CD4-positive, alpha-beta T cell treated with Interleukin-2 at 100 ng/mL for 4 hours (primary cell): ENCODE data around the gene STXBP4.

Experiments
- DNase-seq: peaks from one replicate; pipeline ENCODE4 v3.0.0-alpha.2; 2020; ENCODE audit warnings: low spot score

The STXBP4 gene

GRCh38 chr17:54968262-54968987 lies at the start of gene STXBP4, which contains the start of gene COX11:
Gene STXBP4 (plus strand): TSS chr17:54968765. CDS start chr17:54986220, 17,455 bp downstream.
Gene COX11 (minus strand): TSS chr17:54968654. CDS start chr17:54968646, 8 bp downstream.
- peak; percentile 96 for DNase-seq

DNA sequence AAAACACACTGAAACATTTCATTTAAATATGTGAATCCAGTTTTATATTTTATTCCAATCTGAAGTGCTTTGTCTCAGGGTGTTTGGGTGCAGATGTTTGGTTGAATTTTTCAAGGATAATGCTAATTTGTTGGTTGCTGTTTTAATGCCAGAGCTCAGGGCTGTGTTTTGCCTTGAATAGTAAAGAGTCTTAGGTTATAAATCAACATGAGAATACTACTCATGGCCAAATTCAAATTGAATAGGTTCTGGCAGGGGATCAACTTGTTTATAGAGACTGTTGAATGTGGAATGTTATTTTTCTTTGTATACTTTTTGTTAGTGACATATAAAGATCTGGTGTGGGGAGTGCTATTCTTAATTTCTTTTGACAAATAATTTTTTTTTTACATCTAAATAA lies 49.1 kb upstream of the STXBP4 start:
- DNase-seq, result no peak

GRCh38 chr17:54920819-54921218 lies 47.7 kb upstream of the STXBP4 start:
- DNase-seq, result no peak

- no peak for DNase-seq
Observed at GRCh38 chr17:54924405-54924804, 44.2 kb upstream of the STXBP4 start.

DNA sequence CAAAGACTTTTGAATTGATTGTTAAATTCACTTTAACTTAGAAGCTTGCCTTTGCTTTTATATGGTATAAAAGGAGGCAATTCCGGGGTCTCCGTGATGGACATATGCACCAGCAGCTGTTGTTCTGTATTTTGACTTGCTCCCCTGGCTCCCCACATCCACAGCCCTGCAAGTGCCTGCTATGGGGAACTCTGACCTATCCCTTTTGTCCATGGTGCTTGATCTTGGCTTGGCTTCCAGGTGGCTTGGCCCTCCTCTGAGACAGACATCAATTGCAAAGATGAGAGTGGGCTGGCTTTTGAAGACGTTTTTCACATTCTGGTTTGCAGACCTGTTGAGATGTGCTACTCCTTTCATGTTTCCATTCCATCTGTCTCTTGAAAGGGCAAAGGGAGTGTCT lies 41.0 kb upstream of the STXBP4 start:
- DNase-seq, result no peak

- no peak for DNase-seq
Observed at GRCh38 chr17:54932711-54933110, 35.9 kb upstream of the STXBP4 start.

- DNase-seq, result no peak
Observed at GRCh38 chr17:54933921-54934320, 34.6 kb upstream of the STXBP4 start.

- DNase-seq, result no peak
Observed at GRCh38 chr17:54935471-54935870, 33.1 kb upstream of the STXBP4 start.

DNA sequence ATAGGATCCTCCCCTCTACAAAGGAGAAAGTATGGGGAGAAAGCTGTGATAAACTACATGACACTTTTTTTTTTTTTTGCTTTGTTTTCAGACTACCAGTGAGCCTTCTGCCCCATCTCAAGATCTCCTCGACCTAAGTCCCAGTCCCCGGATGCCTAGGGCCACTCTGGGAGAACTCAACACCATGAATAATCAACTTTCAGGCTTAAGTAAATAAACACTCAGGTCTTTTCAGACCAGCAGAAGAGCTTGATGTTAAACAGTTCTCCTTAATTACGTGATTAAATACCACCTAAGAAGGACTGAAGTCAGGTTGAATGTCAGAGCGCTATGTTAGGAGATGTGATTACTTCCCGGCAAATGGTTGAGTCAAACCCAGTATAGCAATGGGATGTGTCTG lies 31.5 kb upstream of the STXBP4 start:
- no peak for DNase-seq

DNA sequence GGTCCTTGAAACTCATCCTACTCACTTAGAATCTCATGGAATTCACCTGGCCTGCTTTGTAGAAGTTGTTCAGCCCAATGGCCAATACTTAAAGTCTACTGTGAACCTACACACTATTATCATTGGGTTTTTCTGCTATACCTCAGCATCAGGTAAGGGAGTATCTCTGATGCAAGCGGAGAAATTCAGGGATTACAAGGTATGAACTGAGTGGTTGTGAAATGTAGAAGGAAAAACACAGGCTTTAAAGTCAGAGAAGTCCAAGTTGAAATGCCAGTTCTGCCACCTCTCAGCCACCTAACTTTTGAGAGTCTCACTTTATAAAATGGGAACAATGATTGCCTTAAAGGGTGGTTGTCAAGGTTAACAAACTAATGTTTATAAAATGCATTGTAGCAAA lies 31.1 kb upstream of the STXBP4 start:
- no peak for DNase-seq

GRCh38 chr17:54941285-54941684 lies 27.3 kb upstream of the STXBP4 start:
- DNase-seq, result no peak

DNA sequence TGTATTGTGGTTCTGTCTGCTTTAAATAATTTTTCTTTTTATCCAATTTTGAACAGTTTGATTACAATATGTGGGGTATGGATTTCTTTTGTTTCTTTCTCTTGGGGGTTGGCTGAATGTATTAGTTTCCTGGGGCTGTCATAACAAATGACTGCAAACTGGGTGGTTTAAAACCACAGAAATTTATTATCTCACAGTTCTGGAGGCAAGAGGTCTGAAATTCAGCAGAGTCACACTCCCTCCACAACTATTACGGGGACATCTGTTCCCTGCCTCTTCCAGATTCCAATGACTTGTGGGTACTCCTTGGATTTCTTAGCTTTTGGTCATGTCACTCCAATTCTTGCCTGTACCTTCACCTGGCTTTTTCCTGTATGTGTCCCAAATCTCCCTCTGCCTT lies 23.8 kb upstream of the STXBP4 start:
- DNase-seq, result no peak

DNA sequence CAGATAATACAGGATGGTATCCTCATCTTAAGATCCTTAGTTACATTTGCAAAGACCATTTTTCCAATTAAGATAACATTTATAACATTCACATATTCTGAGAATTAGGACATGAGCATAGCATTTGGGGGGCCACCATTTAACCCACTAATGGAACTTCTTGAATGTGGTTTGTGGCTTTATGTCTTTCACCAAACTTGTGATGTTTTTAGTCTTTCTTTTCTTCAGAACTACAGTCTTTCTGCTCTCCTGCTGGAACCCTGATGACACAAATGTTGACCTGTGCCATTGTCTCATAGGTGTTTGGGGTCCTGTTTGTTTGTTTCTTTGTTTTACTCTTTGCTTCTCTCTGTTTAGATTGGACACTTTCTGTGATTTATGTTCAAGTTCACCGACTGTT lies 23.3 kb upstream of the STXBP4 start:
- DNase-seq, result no peak

DNA sequence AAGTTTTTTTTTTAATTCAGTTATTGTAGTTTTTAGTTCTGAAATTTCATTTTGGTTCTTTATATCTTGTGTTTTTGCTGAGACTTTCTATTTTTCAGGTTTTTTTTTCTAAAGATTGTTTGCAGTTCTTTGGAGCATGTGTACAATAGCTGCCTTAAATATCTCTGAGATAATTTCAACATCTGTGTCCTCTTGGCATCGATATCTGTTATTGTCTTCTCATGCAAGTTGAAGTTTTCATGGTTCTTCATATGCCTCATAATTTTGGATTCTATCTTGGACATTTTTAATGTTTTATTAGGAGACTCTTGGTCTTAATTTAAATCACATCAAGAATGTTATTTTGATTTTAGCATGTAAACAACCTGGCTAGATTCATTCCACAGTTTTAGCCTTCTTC lies 22.9 kb upstream of the STXBP4 start:
- no peak for DNase-seq

GRCh38 chr17:54947396-54947795 lies 21.2 kb upstream of the STXBP4 start:
- DNase-seq, result no peak

- no peak for DNase-seq
Observed at GRCh38 chr17:54948380-54948779, 20.2 kb upstream of the STXBP4 start.

GRCh38 chr17:54950116-54950515 lies 18.4 kb upstream of the STXBP4 start:
- no peak for DNase-seq

DNA sequence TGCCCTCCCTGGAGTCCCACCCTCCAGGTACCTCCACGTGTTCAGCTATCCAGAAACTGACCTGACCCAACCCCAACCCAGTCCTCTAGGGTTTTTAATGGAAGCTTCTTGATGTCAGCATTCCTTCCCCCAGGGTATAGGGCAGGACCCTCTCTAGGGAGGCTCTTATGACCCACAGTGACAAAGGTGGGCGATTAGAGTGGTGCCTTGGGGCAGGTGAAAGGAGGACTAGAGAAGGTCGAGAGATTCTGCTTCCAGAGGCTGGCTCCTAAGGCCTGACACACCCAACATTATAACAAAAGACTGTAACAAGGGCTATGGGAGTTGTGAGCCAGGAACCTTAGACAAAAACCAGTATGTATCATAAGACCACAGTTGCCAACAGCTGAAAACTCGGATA lies 17.3 kb upstream of the STXBP4 start:
- no peak for DNase-seq

DNA sequence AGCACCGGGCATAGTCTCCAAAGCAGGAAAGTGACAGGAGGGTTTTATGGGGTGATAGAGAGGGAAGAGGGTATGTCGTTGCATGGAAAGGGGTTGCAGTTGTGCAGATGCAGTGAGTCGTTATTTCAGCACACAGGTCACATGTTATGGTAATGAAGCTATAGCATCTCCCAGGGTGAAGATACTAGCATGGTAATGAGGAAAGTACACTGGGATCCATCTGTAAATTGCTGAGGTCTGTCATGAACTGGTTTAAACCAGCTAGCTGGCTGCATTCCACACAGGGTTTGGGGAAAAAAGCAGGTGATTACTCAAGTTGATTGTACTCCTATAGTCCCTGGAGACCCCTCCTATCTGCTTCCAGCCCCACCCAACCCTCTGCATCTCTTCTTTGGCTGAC lies 11.8 kb upstream of the STXBP4 start:
- no peak for DNase-seq

GRCh38 chr17:54967621-54968261 lies 824 bp upstream of the STXBP4 start:
- DNase-seq, result peak; percentile 48

DNA sequence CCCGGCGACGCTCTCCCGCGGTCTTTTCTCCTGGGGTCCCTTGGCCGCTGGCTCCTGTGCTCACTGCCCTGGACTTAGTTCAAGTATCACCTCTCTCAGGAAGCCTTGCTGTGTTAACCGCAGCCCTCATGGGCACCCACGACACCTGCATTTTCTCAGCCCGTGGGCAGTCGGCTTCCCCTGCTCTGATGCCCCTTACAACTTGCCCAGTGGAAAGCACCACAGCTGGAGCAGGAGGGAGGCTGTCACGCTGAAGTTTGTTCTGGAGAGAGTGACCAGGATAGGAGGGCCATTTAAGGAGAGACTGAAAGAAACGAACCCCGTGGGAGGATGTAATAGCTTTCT lies 395 bp downstream of the STXBP4 start:
- no peak for DNase-seq

DNA sequence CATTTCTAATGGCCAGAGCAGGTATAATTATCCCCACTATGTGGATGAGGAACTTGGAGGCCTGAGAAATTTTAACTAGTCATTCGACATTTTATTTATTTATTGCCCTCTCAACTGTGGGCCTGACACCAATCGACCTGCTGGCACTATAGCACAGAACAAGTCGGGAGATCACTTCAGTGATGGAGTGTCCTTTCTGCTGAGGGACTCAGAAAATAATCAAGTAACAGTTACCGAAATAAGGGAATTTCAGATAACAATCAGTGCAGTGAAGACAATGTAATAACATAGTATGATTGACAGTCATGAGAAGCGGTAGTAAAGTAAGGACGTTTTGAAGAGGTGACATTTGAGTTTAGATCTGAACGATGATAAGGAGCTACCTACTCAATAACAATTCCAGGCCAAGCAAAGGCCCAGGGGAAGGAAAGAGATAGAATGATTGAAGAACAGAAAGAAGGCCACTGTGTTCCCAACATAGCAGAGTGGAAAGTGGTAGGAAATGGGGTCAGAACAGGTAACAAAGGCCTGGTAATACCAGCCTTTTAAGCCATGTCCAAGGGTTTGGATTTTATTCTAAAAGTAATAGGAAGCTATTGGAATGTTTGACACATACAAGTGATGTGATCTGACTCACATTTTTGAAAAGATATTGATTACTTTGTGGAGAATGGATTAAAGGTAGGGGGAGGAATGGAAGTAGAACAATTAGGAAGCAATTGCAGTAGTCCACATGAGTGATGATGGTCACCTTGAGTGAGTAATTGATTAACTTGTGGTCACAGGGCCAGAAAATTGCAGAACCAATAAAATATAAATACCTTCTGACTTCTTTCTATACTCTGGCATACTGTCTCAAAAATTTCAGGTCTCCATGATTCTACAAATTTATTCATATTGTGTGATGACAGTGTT lies 1.4 kb downstream of the STXBP4 start:
- DNase-seq, result peak; percentile 3

DNA sequence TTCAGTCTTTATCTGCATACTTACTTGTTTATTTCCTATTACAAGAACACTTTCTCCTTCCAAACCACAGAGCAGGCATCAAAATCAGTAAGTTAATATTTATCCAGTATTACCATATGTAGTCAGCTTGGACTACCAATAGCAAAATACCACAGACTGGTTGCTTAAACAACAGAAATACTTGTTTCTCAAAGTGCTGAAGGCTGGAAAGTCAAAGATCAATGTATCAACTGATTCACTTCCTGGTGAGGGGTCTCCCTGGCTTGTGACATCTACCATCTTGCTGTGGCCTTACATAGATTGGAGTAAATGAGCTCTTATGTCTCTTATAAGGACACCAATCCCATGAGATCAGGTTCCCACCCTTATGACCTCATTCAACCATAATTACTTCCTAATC lies 2.6 kb downstream of the STXBP4 start:
- no peak for DNase-seq
